HG03135 (cell line): ENCODE data around the gene NPHP3.

ENCODE experiments used
- ATAC-seq: cut with Tn5 transposase; IDR thresholded peaks from one replicate; pipeline ENCODE4 v1.9.1; 2021; ENCODE audit warnings: mild to moderate bottlenecking, moderate library complexity; ENCODE audit not compliant: unreplicated experiment

Gene NPHP3

GRCh38 chr3:132703733-132704132 lies 18.5 kb downstream of the NPHP3 start:
- ATAC-seq = no peak

DNA sequence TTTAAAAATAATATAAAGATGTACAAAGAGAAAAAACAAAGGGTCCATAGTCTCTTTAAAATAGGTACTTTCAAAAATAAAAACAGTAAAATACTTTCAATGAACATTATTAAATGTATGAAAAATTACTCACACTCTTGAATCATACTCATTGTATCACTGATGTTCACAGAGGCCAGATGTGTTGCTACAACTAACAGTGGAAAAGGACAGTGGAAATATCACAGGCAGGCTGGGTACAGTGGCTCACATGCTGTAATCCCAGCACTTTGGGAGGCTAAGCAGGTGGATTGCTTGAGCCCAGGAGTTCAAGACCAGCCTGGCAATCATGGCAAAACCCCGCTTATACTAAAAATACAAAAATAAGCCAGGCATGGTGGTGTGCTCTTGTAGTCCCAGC lies 26.8 kb downstream of the NPHP3 start:
- ATAC-seq = no peak

DNA sequence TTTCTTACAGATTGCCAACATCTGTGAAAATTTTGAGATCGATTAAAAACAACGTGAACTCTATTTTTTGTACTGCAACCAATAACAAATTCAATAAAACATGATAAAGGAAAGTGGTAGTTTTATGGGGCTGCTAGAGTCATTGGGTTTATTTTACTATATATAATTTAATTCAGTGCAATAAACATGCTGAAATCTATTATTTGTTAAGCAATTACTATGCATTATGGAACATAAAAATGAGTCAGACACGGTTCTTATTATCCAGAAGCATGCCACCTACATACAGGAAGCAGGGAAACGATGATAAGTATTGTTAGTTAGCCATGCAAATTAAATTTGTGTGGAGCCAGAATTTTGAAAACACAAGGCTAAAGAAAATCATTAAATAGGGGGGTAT lies 27.2 kb downstream of the NPHP3 start:
- ATAC-seq = no peak

DNA sequence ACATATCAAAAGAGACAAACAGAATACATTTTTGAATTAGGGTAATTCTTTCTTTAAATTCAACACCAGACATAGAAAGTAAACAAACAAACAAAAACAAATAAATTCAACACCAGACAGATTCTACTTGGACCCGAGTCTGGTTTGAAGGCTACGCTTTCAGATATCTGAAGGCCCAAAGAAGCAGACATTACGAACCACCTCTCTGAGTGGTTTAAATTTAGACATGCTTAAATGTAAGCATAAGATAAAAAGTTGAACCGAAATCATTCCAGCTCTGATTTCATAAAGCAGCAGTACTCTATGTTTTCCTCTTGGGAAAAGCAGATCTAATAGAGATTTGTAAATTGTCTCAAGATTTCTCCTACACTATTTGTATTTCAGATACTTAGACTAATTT lies 32.2 kb downstream of the NPHP3 start:
- ATAC-seq = no peak

DNA sequence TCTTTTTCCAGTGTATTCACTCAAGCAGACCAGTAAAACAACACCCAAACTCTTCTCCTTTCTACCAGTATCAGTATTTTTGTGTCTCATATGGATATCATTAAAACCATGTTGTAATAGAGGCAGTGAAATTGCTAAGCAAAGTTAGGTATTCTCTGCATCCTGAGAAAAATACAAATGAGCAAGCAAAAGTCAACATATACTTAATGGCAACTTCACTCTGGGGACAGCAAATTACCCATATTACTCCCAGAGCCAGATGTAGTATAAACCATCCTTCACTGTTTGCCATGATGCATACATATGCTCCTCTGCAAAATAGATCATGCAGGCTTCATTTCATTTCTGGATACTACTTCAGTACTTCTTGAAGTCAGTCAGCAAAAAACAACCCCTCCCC lies 40.0 kb downstream of the NPHP3 start:
- no peak for ATAC-seq

DNA sequence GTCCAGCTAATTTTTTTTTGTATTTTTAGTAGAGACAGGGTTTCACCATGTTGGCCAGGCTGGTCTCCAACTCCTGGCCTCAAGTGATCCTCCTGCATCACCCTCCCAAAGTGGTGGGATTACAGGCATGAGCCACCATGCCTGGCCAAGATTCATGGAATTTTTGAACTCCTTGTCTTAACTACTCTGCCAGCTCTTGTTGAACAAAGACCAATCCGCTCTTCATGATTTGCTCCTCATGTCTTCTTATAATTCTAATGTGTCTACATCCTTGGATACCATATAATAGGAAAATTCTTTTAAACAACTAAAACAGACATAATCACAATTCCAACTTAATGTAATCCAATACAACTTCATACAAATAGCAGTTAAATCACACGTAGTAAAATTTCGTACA lies 40.8 kb downstream of the NPHP3 start:
- ATAC-seq = no peak

- ATAC-seq = no peak
These were observed 42.3 kb downstream of the NPHP3 start for GRCh38 chr3:132679911-132680310.

DNA sequence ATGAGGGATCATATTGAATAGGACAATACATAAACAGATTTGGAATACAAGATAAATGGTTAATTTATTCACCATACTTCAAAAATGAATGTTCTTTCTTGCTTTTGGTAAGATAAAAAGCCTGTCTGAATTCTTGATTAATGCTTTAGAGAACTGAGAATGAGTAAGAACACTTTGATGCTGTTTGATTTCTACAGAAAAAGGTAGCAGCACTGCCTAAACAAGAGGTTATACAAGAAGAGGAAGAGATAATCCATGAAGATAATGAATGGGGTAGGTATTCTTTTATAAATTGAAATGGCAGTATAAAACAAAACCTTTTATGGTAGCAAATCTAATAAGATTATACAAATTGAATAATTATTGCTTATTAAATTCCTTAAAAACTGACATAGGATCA lies 46.8 kb downstream of the NPHP3 start:
- no peak for ATAC-seq

GRCh38 chr3:132669256-132669777 lies 52.9 kb downstream of the NPHP3 start:
- ATAC-seq = no peak

GRCh38 chr3:132665230-132665745 lies 56.9 kb downstream of the NPHP3 start:
- ATAC-seq = no peak

GRCh38 chr3:132662212-132662611 lies 60.0 kb downstream of the NPHP3 start:
- ATAC-seq = no peak

DNA sequence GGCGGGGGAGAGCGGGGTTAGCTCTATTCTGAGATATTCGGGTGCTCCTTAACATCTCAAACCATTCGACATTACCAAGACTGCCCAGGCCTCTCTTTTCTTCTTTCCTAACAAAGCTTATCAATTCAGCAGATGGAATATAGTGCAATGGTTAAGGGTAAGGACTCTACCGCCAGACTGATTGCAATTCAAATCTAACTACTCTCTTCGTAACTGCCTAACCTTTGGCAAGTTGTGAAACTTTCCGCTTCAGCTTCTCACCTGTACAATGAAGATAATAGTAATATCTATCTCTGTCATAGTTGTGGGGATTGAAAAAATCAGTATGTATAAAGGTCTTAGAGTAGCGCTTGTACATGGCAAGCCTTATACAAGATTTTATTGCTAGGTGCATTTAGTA lies 61.1 kb downstream of the NPHP3 start:
- ATAC-seq = no peak

DNA sequence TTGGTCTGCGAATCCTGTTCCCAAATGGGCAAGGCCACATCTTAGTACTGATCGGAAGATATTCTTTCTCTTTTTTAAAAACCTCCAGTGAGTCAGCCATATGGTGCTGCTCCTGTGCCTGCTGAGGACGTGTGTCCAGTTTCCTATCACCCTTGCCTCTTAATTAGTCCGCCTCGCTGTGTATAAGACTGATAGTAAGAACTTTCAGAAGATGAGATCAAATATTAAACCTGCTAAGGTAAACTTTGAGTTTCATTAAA lies 61.5 kb downstream of the NPHP3 start:
- ATAC-seq = no peak

- peak; percentile 69 for ATAC-seq
These were observed 62.0 kb downstream of the NPHP3 start, which contains the start of gene UBA5 for GRCh38 chr3:132660052-132660810. Gene UBA5 (plus strand): TSS chr3:132660329. CDS start chr3:132660538, 209 bp downstream.

- peak; percentile 52 for ATAC-seq
These were observed 62.7 kb downstream of the NPHP3 start, which contains the start of gene ACAD11 for GRCh38 chr3:132659365-132660051. Gene ACAD11 (minus strand): TSS chr3:132659809. CDS start chr3:132659751, 58 bp downstream.

GRCh38 chr3:132659000-132659364 lies 63.2 kb downstream of the NPHP3 start:
- ATAC-seq = no peak

GRCh38 chr3:132657869-132658747 lies 64.1 kb downstream of the NPHP3 start:
- no peak for ATAC-seq

GRCh38 chr3:132655471-132655870 lies 66.7 kb downstream of the NPHP3 start:
- no peak for ATAC-seq

GRCh38 chr3:132654721-132655120 lies 67.5 kb downstream of the NPHP3 start:
- ATAC-seq = no peak

DNA sequence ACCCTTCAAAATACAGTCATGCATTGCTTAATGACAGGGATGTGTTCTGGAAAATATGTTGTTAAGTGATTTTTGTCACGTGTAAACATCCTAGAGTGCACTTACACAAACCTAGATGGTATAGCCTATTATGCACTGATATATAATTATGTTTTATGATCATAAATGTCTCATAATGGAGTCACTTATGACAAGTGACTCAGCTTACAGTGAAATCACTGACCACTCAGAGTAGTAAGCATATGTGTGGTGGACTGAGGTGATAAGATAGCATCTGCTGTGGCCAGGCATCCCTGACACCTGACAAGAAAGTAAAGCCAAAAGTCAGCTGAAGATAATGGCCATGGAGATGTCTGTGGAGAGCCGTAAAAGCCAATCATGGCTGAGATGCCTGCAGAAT lies 68.0 kb downstream of the NPHP3 start:
- no peak for ATAC-seq

- ATAC-seq = no peak
These were observed 69.5 kb downstream of the NPHP3 start for GRCh38 chr3:132652640-132653270.
